Measurements from ENCODE around the gene ENTPD7. TPM values are rescaled to one million over a fixed set of nuclear protein-coding genes. Genes with fewer than 3 reads are reported as not detected.
A peak's percentile ranks its signal among the peaks of the same experiment; 100 is the strongest.
"Not testable (repeated sequence)": the region's sequence is repeated elsewhere in the genome, so short reads cannot be mapped to it uniquely, and the experiment has no call there.

ENTPD7 gene
- total RNA-seq, 1 experiment from 2014 or later, result 4.9 TPM

DNA sequence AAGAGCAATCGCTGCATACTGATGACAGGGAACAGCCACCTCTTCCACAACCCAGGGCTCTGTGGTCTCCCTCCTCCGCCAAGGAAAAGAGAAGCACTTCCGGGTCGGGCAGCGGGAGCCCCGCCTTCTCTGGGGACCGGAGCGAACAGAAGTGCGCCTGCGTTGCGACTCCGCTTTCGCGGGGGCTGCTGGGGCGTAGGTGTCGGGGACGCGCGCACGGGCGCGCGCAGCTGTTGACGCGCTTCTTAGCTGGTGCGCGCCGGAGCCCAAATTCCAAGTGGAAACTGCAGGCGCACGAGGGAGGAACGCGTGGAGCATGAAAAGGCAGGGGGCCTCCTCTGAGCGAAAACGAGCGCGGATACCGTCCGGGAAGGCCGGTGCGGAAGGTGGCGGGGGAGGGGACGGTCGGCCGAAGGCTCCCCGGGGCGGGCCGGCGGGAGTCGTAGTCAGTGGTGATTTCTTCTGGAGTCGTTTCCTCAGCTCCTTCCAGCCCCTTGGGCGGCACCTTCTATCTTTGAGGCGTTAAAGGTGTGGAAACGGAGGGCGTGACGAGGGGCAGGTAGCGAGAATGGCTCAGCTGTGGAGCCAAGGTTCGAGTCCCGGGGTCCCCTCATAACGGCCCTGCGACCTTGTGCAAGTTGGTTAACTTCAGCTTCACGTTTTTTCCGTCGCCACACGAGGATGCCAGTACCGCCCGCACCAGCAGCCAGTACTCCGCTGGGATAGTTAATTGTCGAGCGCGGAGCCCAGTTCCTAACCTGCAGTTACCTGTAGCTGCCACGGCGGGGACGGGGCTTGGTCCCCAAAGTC, 72.9 kb downstream of the ENTPD7 start, which contains the start of the genes COX15 and CUTC:
COX15 (minus strand) TSS at position 95 of the 810 bp plus-strand sequence; CDS start at position 17, 78 bp downstream.
CUTC (plus strand) TSS at position 202 of the 810 bp plus-strand sequence; CDS start at position 317, 115 bp downstream.
- Histone ChIP-seq H3K27ac (ENCODE audit: low read length) (peak within 1 kb of the TSS; percentile 41), H2AFZ (ENCODE audit: low read length) (peak within 1 kb of the TSS; percentile 72), H3K36me3 (ENCODE audit: insufficient read depth, low read length) (peaks cover 33% of the 10 kb centered on the region), H3K4me3 (ENCODE audit: low read length) (peak within 1 kb of the TSS; percentile 92), H3K9ac (ENCODE audit: low read length) (peak within 1 kb of the TSS; percentile 93), H3K9me2 (replicated peaks; ENCODE audit: insufficient read depth, low read length) (no peaks in the 10 kb centered on the region), H3K9me3 (ENCODE audit: low read length) (no peaks in the 10 kb centered on the region), H3K4me2 (ENCODE audit: low read depth, low read length, poor library complexity, severe bottlenecking) (peak within 1 kb of the TSS; percentile 80), H4K20me1 (ENCODE audit: insufficient read depth, low read depth, low read length) (no peaks in the 10 kb centered on the region), H3K79me2 (ENCODE audit: low read length) (peaks cover 75% of the 10 kb centered on the region), H3K4me1 (ENCODE audit: low read length) (peaks cover 22% of the 10 kb centered on the region), H3K27me3 (ENCODE audit: low read length) (no peaks in the 10 kb centered on the region)
- DNase-seq, result peak; percentile 98

GRCh38 chr10:99733366-99733765, 74.1 kb downstream of the ENTPD7 start:
- Histone ChIP-seq H2AFZ (ENCODE audit: low read length) (no peak overlapping the region), H3K27me3 (ENCODE audit: low read length) (no peaks in the 10 kb centered on the region), H3K9ac (ENCODE audit: low read length) (peak overlapping the region; percentile 31), H3K9me3 (ENCODE audit: low read length) (no peaks in the 10 kb centered on the region), H3K4me1 (ENCODE audit: low read length) (peaks cover 22% of the 10 kb centered on the region), H3K79me2 (ENCODE audit: low read length) (peaks cover 79% of the 10 kb centered on the region), H3K27ac (ENCODE audit: low read length) (no peak overlapping the region), H3K4me3 (ENCODE audit: low read length) (peak overlapping the region; percentile 92; the same call in 1 of the 2 replicates), H3K36me3 (ENCODE audit: insufficient read depth, low read length) (peaks cover 38% of the 10 kb centered on the region), H4K20me1 (ENCODE audit: insufficient read depth, low read depth, low read length) (no peaks in the 10 kb centered on the region), H3K9me2 (replicated peaks; ENCODE audit: insufficient read depth, low read length) (no peaks in the 10 kb centered on the region), H3K4me2 (ENCODE audit: low read depth, low read length, poor library complexity, severe bottlenecking) (peak overlapping the region; percentile 80)
- DNase-seq, result no peak

GRCh38 chr10:99734111-99734510, 74.8 kb downstream of the ENTPD7 start:
- not testable (repeated sequence) for H3K9me3 ChIP-seq (ENCODE audit: low read length); H4K20me1 ChIP-seq (ENCODE audit: insufficient read depth, low read depth, low read length); DNase-seq; H3K9me2 ChIP-seq (replicated peaks; ENCODE audit: insufficient read depth, low read length); H3K27me3 ChIP-seq (ENCODE audit: low read length); H2AFZ ChIP-seq (ENCODE audit: low read length); H3K4me3 ChIP-seq (ENCODE audit: low read length); H3K9ac ChIP-seq (ENCODE audit: low read length); H3K27ac ChIP-seq (ENCODE audit: low read length)
- peaks cover 40% of the 10 kb centered on the region for H3K36me3 ChIP-seq (ENCODE audit: insufficient read depth, low read length)
- peaks cover 75% of the 10 kb centered on the region for H3K79me2 ChIP-seq (ENCODE audit: low read length)
- peak overlapping the region; percentile 80 for H3K4me2 ChIP-seq (ENCODE audit: low read depth, low read length, poor library complexity, severe bottlenecking)
- H3K4me1 ChIP-seq (ENCODE audit: low read length), result peaks cover 22% of the 10 kb centered on the region

DNA sequence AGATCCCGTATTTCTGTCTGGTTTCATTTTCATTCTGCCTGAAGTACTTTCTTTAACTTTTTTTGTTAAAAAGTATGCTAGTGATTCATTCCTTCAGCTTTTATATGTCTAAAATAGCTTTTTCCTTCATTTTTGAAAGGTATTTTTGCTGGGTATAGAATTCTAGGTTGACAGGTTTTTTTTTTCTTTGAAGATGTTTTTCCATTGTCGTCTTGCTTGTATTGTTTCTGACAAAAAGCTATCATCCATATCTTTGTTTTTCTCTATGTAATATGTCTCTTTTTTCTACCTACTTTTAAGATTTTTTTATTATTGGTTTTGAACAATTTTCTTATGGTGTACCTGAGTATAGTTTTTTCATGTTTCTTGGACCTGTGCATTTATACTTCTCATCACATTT, 81.0 kb downstream of the ENTPD7 start:
- H3K4me2 ChIP-seq (ENCODE audit: low read depth, low read length, poor library complexity, severe bottlenecking), result no peak overlapping the region
- no peak for DNase-seq
- peaks cover 81% of the 10 kb centered on the region for H3K36me3 ChIP-seq (ENCODE audit: insufficient read depth, low read length)
- H3K9me2 ChIP-seq (replicated peaks; ENCODE audit: insufficient read depth, low read length), result no peaks in the 10 kb centered on the region
- no peaks in the 10 kb centered on the region for H4K20me1 ChIP-seq (ENCODE audit: insufficient read depth, low read depth, low read length)
- no peaks in the 10 kb centered on the region for H3K4me1 ChIP-seq (ENCODE audit: low read length)
- no peak overlapping the region for H2AFZ ChIP-seq (ENCODE audit: low read length)
- H3K27me3 ChIP-seq (ENCODE audit: low read length), result no peaks in the 10 kb centered on the region
- H3K27ac ChIP-seq (ENCODE audit: low read length), result no peak overlapping the region
- H3K9ac ChIP-seq (ENCODE audit: low read length), result no peak overlapping the region
- H3K4me3 ChIP-seq (ENCODE audit: low read length), result no peak overlapping the region
- H3K9me3 ChIP-seq (ENCODE audit: low read length), result no peaks in the 10 kb centered on the region
- H3K79me2 ChIP-seq (ENCODE audit: low read length), result peaks cover 56% of the 10 kb centered on the region

DNA sequence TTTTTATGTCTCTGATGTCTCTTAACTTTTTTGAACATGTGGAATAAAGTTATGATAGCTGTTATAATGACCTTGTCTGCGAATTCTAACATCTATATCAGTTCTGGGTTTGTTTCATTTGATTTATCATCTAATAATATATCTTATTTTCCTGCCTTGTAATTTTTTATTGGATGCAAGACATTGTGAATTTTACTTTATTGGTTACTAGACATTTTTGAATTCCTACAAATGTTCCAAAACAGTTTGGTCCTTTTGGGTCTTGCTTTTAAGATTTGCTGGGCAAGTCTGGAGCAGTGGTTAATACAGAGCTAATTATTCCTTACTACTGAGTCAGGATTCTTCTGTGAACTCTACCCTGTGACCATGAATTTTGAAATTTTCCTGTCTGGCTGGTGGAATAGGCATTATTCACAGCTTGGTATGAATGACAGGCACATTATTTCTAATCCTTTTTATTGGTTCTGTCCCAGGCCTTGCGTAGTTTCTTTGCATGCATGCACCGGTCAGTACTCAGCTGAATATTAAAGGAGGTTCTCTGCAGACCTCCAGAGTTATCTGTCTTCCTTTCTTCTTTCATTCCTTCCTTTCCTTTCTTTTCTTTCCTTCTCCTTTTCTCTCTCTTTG, 81.7 kb downstream of the ENTPD7 start:
- no peaks in the 10 kb centered on the region for H3K4me1 ChIP-seq (ENCODE audit: low read length)
- no peak for DNase-seq
- no peaks in the 10 kb centered on the region for H3K9me3 ChIP-seq (ENCODE audit: low read length)
- no peak overlapping the region for H3K27ac ChIP-seq (ENCODE audit: low read length)
- peaks cover 85% of the 10 kb centered on the region for H3K36me3 ChIP-seq (ENCODE audit: insufficient read depth, low read length)
- no peak overlapping the region for H2AFZ ChIP-seq (ENCODE audit: low read length)
- H3K9me2 ChIP-seq (replicated peaks; ENCODE audit: insufficient read depth, low read length), result no peaks in the 10 kb centered on the region
- no peaks in the 10 kb centered on the region for H3K27me3 ChIP-seq (ENCODE audit: low read length)
- peaks cover 50% of the 10 kb centered on the region for H3K79me2 ChIP-seq (ENCODE audit: low read length)
- no peak overlapping the region for H3K4me2 ChIP-seq (ENCODE audit: low read depth, low read length, poor library complexity, severe bottlenecking)
- H3K4me3 ChIP-seq (ENCODE audit: low read length), result no peak overlapping the region
- H4K20me1 ChIP-seq (ENCODE audit: insufficient read depth, low read depth, low read length), result no peaks in the 10 kb centered on the region
- no peak overlapping the region for H3K9ac ChIP-seq (ENCODE audit: low read length)

GRCh38 chr10:99742254-99742653, 82.9 kb downstream of the ENTPD7 start:
- peaks cover 79% of the 10 kb centered on the region for H3K36me3 ChIP-seq (ENCODE audit: insufficient read depth, low read length)
- no peaks in the 10 kb centered on the region for H4K20me1 ChIP-seq (ENCODE audit: insufficient read depth, low read depth, low read length)
- no peak overlapping the region for H3K27ac ChIP-seq (ENCODE audit: low read length)
- H3K9me3 ChIP-seq (ENCODE audit: low read length), result no peaks in the 10 kb centered on the region
- H3K9me2 ChIP-seq (replicated peaks; ENCODE audit: insufficient read depth, low read length), result no peaks in the 10 kb centered on the region
- no peak overlapping the region for H3K4me2 ChIP-seq (ENCODE audit: low read depth, low read length, poor library complexity, severe bottlenecking)
- no peak overlapping the region for H2AFZ ChIP-seq (ENCODE audit: low read length)
- DNase-seq, result no peak
- H3K79me2 ChIP-seq (ENCODE audit: low read length), result peaks cover 46% of the 10 kb centered on the region
- H3K27me3 ChIP-seq (ENCODE audit: low read length), result no peaks in the 10 kb centered on the region
- no peak overlapping the region for H3K9ac ChIP-seq (ENCODE audit: low read length)
- H3K4me1 ChIP-seq (ENCODE audit: low read length), result no peaks in the 10 kb centered on the region
- H3K4me3 ChIP-seq (ENCODE audit: low read length), result no peak overlapping the region

DNA sequence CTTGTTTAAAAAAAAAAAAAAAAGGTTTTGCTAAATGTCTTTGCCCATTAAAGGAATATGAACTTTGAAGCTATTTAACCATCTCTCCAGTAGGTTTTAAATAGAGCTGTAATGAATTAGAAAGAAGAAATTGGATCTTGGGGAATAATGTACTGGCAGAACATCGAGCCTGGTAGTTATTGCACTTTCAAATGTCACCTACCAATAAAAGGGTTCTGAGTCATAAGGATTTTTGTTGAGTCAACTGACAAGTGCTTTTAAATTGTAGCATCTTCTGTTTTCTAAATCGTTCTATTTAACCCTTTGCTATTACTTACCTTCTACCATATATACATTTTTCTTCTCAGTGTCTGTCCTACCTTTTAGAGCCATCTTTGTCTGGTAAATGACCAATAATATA, 83.4 kb downstream of the ENTPD7 start:
- Histone ChIP-seq H3K79me2 (ENCODE audit: low read length) (peaks cover 43% of the 10 kb centered on the region), H3K4me2 (ENCODE audit: low read depth, low read length, poor library complexity, severe bottlenecking) (no peak overlapping the region)

GRCh38 chr10:99743841-99744240, 84.5 kb downstream of the ENTPD7 start:
- Histone ChIP-seq H3K27me3 (ENCODE audit: low read length) (no peaks in the 10 kb centered on the region), H3K9me3 (ENCODE audit: low read length) (no peaks in the 10 kb centered on the region), H3K36me3 (ENCODE audit: insufficient read depth, low read length) (peaks cover 77% of the 10 kb centered on the region), H3K4me3 (ENCODE audit: low read length) (no peak overlapping the region), H4K20me1 (ENCODE audit: insufficient read depth, low read depth, low read length) (no peaks in the 10 kb centered on the region), H3K27ac (ENCODE audit: low read length) (no peak overlapping the region), H3K9ac (ENCODE audit: low read length) (no peak overlapping the region), H3K4me1 (ENCODE audit: low read length) (no peaks in the 10 kb centered on the region), H3K79me2 (ENCODE audit: low read length) (peaks cover 53% of the 10 kb centered on the region), H2AFZ (ENCODE audit: low read length) (no peak overlapping the region), H3K4me2 (ENCODE audit: low read depth, low read length, poor library complexity, severe bottlenecking) (no peak overlapping the region), H3K9me2 (replicated peaks; ENCODE audit: insufficient read depth, low read length) (no peaks in the 10 kb centered on the region)
- no peak for DNase-seq

More for the DNA sequence above, 83.4 kb downstream of the ENTPD7 start:
- Histone ChIP-seq H3K9me2 (replicated peaks; ENCODE audit: insufficient read depth, low read length) (no peaks in the 10 kb centered on the region), H3K9ac (ENCODE audit: low read length) (no peak overlapping the region), H3K36me3 (ENCODE audit: insufficient read depth, low read length) (peaks cover 79% of the 10 kb centered on the region), H2AFZ (ENCODE audit: low read length) (no peak overlapping the region), H3K4me3 (ENCODE audit: low read length) (no peak overlapping the region), H3K27ac (ENCODE audit: low read length) (no peak overlapping the region), H3K9me3 (ENCODE audit: low read length) (no peaks in the 10 kb centered on the region), H3K27me3 (ENCODE audit: low read length) (no peaks in the 10 kb centered on the region), H4K20me1 (ENCODE audit: insufficient read depth, low read depth, low read length) (no peaks in the 10 kb centered on the region), H3K4me1 (ENCODE audit: low read length) (no peaks in the 10 kb centered on the region)
- DNase-seq, result no peak
